NOMO-1 (cell line): ENCODE measurements around the gene PRTG.
A peak's percentile ranks its signal among the peaks of the same experiment; 100 is the strongest.
"Not testable (repeated sequence)": the region's sequence is repeated elsewhere in the genome, so short reads cannot be mapped to it uniquely, and the experiment has no call there.

Experiments used
- DNase-seq, 2 experiments: peaks; one replicate each; lab custom pipeline; 2025; ENCODE audit not compliant: unreplicated experiment in 2 of 2; lab: John Stamatoyannopoulos, UW

Gene PRTG

DNA sequence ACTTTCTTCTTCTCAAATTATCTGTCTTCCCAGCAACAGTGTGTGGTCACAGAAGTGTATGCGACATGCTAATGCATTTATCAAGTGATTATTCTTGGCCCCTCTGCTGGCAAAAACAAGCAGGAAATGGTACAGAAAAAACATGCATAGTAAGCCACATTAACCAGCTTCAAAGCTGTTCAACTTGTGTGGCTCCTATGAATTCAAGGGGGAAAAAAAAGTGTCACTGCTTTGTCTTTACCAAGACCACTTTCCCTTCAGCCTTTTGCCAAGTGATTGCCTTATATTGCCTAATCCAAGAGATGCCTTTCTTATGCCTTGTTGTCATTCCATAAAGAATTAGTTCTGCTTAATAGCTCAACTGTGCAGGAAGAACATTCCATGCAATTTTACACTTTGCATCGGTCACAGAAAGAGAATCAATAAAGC is 39.1 kb downstream of the PRTG start:
- no peak for DNase-seq

DNA sequence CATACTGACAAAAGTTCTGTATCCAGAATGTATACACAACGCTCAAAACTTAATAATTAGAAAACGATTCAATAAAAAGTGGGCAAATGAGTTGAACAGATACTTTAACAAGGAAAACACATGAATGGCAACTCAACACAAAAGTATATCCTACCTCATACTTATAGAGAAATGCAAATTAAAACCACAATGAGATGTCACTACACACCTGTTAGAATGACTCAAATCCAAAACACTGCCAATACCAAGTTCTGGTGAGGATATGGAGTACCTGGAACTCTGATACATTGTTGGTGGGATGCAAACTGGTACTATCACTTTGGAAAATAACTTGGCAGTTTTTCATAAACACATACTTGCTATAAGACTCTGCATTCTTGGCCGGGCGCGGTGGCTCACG is 42.1 kb downstream of the PRTG start:
- DNase-seq, result no peak

DNA sequence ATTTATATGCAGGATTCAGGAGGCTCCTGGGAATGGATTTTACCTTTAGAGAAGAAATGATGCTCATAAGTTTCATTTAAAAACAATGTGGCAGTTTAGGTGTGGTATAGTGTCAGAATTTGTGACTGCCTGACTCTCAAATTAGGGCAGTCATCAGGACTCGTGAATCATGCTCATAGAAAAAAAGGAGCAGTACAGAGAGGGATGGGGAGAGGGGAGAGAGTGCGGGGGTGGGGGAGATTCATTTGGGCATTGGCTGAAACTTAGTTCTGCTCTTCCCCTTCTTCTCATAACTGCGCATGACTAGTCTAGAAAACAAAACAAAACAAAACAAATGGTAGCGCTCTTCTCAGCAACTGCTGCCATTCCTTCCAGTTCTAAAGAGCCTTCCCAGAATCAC is 44.3 kb downstream of the PRTG start:
- no peak for DNase-seq

DNA sequence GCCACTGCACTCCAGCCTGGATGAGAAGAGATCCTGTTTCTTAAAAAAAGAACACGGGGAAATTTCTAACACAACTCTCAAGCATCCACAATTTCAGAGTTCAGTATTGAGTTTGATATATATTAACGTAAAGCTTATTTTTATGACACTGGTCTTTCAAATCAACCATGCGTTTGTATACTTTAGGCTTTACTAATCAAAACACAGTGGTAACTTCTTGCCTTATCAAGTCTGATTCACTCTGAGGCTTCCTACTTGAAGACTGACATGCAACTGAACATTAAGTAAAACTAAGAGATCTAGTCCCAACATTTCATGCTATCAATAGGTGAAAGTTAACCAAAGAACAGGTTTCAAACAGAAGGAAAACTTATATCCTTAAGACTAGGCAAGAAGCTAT is 46.7 kb downstream of the PRTG start:
- no peak for DNase-seq

DNA sequence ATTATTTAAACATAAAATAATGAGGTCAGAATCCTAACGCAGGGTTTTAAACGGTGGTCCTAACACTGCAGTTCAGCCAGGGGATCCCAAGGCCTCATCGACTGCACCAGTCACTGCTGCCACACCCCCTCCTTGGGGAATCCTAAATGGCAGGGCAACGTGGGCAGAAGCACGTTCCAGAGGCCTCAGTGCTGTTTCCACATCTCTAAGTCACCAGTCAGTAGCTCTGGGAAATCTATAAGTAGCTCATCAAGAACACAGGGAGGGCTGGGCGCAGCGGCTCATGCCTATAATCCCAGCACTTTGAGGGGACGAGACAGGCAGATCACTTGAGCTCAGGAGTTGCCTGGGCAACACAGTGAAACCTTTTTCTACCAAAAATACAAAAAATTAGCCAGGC is 47.5 kb downstream of the PRTG start:
- DNase-seq, result no peak

DNA sequence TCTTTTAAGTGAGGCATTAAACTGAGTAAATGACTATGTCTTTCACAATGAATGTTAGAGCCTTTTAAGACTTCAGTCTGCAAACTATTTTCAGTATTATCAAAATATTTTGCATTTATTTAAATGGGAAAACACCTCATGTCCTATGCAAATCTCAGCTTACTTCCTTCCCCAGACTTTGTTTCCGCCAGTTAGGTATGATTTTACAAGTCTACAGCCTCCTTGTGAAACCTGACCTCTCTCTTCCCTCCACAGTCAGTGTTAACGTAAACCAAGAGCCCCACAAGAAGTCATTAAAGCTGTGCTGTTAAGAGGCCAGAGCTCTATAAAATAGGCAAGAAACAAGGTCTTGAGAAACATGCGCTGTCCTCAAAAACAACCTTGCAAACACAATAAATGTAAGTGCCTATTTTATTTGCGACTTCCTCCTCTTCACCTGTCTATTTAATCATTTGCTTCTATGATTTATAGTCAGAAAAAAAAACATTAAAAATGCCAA is 48.3 kb downstream of the PRTG start:
- no peak for DNase-seq

DNA sequence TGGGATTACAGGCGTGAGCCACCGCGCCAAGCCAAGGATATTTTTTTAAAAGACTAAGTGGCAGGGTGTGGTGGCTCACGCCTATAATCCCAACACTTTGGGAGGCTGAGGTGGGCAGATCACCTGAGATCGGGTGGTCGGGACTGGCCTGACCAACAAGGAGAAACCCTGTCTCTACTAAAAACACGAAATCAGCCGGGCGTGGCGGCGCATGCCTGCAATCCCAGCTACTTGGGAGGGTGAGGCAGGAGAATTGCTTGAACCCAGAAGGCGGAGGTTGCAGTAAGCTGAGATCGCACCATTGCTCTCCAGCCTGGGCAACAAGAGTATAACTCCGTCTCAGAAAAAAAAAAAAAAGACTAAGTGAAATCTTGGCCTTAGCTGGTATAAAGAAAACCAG is 49.8 kb downstream of the PRTG start:
- DNase-seq, result not testable (repeated sequence)

DNA sequence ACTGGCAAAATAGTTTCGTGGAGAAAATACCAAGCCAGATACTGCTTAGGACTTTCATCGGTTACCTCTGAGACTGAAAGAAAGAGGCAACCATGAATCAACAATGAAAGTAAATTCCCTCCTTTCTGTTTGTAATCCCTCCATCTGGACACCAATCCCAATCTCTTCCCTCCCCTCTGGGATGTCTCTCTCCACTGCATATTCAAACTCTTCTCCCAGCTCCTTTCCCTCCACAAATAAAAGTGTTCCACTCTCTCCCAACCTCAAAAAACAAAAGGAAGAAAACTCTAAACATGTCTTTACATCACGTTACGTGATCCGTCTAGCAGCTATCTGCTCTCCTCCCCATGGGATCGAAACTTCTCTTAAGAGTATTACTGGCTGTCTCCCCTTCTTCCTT is 55.2 kb downstream of the PRTG start:
- no peak for DNase-seq

DNA sequence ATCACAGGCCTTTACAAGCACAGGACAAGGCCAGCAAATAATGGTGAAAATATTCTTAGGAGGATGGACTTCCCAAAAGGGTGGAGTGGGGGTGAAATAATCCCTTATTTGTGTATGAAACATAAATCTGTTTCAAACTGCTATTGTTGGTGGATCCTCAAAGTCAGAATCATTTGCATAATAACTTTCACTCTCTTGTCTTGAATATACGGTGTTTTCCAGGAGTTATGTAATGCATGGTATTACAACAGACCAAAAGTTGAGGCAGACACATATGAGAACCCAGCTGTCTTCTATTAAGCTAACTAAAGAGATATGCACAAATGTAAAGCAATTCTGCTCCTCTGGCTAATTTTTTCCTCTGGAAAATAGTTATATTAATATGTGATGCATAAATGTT is 57.7 kb downstream of the PRTG start:
- DNase-seq, result peak in 1 of 2 experiments; percentile 36

DNA sequence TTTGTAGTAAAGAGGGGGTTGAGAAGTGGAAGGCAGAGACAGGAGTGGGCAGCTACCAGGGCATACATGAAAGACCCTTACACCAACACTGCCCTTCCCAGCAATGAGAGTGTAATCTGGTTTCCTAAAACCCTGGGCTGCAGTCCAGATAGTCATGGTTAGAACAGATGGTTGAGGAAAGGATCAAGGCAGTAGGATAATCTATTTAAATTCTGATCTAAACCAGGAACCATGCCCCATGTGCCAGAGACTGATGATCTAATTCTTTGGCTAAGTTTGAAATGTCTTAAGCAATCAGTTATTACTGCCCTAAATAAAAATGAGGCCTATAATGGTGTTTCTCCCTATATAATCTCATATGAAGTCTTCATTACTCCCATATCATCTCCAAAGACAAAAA is 59.6 kb downstream of the PRTG start:
- DNase-seq, result no peak

DNA sequence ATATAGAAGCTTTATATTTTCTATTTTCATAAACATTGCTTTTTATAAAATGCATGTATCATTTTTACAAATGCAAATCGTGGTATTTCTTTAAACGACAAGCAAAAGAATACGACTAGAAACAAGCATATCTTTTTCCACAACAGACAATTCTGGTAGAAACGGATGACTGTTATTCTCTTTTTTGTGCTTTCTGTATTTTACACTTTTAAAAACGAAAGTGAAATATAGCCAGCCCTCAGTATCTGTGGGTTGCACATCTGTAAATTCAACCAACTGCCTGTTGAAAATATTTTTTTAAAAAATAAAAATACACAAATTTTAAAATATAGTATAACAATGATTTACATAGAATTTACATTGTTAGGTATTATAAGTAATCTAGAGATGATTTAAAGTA is 61.3 kb downstream of the PRTG start:
- DNase-seq, result no peak

DNA sequence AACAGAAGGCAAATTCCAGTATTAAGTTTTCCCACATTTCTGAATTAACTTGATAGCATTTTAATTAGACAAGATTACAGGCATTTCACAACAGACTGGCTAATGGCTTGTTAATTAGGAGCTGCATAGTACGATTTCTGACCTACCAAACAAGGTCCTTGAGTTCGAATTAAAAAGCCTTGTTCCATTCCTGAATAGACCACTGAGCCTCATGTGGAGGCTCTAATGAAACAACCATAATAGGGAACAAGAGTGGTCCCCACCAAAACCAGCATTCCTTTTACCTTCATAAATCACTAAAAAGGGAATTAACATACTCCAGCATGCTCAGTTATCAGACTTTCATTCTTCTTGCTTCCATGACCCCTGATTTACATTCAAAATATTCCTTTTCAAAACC is 66.4 kb downstream of the PRTG start:
- no peak for DNase-seq

DNA sequence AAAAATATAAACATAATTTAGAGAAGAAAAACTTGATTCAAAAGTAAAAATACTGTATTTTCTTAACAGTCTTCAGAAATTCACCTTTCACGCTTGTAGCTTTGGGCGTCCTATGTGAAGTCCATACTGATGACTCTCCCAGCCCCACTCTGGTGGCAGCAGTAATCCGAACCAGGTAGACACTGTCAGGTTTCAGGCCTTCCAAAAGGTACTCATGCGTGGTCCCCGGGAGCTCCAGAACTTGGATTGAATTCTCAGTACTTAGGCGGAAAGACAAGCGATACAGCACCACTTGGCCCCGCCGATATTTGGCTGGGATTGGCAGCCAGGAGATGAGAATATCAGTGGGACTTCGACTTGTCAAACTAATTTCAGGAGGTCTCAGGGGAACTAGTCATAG is 69.7 kb downstream of the PRTG start:
- no peak for DNase-seq

DNA sequence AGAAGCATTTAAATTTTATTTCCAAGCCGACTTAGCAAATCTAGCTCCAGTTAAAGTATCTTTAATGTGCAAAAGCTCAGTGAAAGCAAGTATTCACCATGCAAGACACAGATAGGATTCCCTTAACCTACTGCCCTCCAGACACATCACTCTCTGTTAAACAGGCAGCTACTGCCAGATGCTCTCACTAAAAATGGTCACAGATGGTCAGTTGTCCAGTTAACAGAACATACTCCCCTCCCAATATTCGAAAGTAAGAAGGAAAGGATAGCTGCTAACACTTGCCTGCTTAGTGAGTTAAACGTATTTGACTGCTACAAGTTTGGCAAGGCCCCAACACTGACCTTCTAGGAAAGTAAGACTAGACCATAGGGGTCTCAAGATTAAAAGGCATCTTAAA is 73.7 kb downstream of the PRTG start:
- no peak for DNase-seq

DNA sequence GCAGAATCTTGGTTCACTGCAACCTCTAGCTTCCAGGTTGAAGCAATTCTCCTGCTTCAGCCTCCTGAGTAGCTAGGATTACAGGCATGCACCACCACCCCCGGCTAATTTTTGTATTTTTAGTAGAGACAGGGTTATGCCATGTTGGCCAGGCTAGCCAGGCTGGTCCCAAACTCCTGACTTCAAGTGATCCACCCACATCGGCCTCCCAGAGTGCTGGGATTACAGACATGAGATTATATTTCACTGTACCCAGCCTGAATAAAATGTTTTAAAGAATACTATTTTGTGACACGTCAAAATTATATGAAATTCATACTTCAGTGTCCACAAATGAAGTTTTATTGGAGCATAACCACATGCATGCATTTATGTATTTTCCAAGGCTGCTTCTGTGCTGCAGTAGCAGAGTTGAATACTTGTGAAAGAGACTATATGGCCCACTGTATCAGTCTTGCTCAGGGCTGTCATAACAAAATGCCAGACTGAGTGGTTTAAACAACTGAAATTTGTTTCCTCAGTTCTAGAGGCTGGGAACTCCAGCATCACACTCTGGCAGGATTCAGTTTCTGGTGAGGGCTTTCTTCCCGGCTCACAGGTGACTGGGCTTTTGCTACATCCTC is 77.2 kb downstream of the PRTG start:
- DNase-seq, result no peak

DNA sequence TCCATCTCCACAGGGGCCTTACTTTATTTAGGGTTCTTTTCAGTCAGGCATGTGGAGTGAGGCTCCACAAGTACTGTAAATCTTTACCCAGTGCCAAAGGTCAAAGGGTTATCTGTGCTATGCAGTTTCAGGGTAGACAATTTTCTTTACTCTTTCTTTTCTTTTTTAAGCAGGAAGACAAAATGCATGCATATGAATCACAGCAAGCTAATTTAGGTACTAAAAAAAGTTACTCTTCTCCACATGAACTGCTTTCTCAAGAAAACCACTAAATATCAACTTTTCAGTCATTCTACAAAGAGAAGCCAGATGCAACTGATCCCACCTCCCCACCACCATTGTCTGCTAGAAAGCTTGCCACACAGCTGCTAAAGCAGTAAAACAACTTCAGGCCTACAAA is 81.5 kb downstream of the PRTG start:
- no peak for DNase-seq

DNA sequence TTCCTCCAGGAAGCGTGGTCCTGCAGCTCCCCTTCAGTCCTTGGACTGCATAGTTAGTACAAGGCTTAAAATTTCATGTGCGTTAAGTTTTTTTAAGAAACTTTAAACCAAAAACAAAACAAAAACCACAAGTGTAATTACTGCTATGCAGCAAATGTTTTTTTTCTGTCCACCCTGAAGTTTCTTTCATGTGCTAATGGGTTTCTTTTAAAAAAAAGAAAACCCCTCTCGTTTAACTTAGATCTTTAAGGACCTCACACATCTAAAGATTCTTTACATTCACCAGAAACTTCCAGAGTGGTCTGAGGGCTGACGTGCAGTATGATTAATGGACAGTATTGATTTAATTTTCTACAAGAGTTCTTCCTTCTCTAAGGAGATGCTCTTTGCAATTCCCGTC is 82.8 kb downstream of the PRTG start:
- DNase-seq, result no peak

DNA sequence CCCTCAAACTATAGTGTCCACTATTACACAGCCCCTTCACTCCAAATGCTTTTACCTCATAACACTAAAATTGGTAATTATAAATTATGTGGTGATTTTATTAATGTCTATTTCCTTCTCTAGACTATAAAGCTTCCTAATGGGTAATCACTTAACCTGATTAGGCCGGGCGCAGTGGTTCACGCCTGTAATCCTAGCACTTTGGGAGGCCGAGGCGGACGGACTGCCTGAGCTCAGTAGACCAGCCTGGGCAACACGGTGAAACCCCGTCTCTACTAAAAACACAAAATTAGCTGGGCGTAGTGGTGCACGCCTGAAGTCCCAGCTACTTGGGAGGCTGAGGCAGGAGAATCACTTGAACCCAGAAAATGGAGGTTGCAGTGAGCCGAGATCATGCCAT is 83.5 kb downstream of the PRTG start:
- no peak for DNase-seq

DNA sequence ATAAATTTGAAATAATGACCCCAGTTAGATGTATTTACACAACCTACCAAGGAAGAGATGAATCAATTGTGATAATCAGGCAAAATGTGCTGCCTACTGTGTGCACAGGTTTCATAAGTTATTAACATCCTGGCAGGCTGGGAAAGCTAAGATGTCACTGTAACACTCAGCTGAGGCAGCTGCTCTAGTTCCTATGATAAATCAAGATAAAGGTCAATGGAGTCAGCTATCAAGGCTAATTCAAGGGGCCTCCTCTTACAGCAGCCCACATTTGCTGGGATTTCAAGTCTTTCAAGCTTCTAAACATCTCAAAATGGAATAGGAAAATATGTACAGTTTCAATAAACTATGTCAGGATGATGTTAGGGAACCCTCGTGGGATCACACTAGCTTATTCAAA is 84.1 kb downstream of the PRTG start:
- no peak for DNase-seq

DNA sequence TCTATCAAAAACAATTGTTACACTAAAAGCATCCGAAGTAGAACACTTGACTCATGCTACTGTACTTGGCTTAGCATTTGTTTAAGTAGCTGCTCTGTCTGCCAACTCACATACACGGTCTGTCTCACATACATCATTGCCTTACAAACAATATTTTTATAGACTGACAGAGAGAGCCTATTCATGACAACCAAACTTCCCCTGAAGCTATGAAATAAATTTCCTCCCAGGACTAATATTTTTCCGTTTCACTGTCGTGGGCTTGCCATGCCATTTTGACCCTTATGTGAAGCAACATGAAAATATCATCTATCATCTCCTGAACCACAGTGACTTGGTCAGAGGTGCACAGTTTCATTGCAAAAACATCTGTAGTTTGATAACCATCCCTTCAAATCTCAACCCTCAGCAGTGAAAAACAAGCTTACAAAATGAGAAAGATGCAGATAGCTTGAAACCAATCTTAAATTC is 88.4 kb downstream of the PRTG start:
- DNase-seq, result no peak

DNA sequence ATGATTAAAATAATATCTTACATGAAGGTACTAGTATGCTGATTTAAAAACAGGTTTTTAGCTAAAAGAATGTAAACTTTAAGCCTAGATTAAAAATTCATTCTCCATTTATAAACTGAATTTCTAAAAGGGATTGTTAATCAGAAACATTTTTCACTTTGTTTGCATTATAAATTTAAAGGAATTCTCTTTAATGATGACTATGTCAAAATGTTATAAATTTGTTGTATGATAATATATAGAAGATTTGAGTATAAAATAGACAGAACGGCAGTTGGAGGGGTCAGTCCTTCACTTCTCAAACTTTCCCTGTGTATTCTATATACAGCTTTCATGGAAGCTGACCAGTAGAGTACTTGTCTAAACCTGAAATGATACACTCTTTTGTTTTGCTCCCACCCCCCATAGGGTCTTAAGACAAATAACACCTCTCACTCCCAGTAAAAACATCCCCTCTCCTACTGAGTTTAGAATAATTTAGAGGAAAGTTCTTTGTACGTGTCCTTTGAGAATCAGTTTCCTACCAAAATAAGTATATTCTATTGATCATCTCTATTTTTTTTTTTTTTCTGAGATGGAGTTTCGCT is 90.0 kb downstream of the PRTG start:
- DNase-seq, result no peak

DNA sequence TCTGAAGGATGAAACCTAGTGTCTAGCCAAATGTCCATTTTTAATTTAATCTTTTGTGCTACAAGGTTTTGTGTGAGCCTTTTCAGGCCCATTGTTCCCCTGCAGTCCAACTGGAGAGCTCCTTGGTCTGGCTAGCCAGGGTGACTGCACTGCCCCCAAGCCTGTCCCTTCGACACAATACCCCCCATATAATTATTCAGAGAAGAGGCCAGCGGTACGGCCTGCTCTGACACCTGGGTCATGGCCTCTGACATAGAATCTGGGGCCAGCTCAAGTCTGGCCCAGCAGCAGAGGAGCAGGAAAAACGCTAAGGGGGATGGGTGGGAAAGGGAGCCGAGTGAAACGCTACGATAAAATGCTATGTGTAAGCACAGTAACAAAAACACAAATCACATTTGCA is 90.6 kb downstream of the PRTG start:
- no peak for DNase-seq

DNA sequence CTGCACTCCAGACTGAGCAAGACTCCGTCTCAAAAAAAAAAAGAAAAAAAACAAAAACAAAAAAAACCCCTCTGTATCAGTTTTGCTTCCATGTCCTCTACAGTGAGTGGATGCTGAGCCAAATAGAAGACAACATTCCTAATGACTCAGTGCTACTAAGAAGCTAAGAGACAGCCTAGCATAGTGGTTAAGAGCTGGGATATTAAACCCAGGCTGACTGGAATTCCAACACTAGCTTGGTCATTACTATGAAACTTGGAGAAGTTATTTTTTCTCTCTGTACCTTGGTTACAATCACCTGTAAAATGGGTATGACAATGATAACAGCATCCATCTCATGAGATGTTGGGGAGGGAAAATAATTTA is 93.9 kb downstream of the PRTG start:
- no peak for DNase-seq
